ENCODE data around the gene TYMP. TPM values are rescaled to one million over a fixed set of nuclear protein-coding genes. Genes with fewer than 3 reads are reported as not detected.
A peak's percentile ranks its signal among the peaks of the same experiment; 100 is the strongest.

The TYMP gene
- total RNA-seq, 1 donor from 2014 or later = 13.1 TPM

DNA sequence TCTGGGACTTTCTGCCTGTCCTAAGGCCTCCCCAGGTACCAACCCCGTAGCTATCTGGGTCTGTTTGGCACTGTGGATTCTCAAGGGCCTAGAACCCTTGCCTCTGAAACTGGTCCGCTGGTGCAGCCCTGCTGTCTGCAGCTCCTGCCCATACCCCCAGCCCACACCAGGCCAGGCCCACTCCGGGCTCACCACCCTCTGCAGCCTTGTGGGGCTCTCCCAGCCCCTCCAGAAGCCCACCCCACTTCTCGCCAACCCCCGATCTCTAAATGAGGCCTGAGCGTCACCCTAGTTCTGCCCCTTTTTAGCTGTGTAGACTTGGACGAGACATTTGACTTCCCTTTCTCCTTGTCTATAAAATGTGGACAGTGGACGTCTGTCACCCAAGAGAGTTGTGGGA, 20.6 kb upstream of the TYMP start:
- TF ChIP-seq CTCF (conservative IDR thresholded peaks at IDR 0.05; ENCODE audit: low read depth, low read length) = no peak
- H3K4me3 ChIP-seq (ENCODE audit: low read depth, low read length) = no peak overlapping the region
- no peak for DNase-seq (ENCODE audit: low read depth)

DNA sequence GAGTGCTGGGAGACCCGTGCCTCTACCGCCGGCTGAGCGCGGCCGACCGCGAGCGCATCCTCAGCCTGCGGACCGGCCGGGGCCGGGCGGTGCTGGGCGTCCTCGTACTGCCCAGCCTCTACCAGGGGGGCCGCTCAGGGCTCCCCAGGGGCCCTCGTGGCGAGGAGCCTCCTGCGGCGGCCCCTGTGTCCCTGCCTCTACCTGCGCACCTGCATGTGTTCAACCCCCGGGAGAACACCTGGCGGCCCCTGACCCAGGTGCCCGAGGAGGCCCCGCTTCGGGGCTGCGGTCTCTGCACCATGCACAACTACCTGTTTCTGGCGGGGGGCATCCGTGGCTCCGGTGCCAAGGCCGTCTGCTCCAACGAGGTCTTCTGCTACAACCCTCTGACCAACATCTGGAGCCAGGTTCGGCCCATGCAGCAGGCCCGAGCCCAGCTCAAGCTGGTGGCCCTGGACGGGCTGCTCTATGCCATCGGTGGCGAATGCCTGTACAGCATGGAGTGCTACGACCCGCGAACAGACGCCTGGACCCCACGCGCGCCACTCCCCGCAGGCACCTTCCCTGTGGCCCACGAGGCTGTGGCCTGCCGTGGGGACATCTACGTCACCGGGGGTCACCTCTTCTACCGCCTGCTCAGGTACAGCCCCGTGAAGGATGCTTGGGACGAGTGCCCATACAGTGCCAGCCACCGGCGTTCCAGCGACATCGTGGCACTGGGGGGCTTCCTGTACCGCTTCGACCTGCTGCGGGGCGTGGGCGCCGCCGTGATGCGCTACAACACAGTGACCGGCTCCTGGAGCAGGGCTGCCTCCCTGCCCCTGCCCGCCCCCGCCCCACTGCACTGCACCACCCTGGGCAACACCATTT, 19.3 kb upstream of the TYMP start:
- DNase-seq (ENCODE audit: low read depth) = no peak
- peak overlapping the region; percentile 39 for H3K4me3 ChIP-seq (ENCODE audit: low read depth, low read length)
- no peak for TF ChIP-seq CTCF (conservative IDR thresholded peaks at IDR 0.05; ENCODE audit: low read depth, low read length)

- no peak for DNase-seq (ENCODE audit: low read depth)
- TF ChIP-seq CTCF (conservative IDR thresholded peaks at IDR 0.05; ENCODE audit: low read depth, low read length) = no peak
- H3K4me3 ChIP-seq (ENCODE audit: low read depth, low read length) = peak overlapping the region; percentile 39
Measured at GRCh38 chr22:50548040-50548920, 18.5 kb upstream of the TYMP start.

DNA sequence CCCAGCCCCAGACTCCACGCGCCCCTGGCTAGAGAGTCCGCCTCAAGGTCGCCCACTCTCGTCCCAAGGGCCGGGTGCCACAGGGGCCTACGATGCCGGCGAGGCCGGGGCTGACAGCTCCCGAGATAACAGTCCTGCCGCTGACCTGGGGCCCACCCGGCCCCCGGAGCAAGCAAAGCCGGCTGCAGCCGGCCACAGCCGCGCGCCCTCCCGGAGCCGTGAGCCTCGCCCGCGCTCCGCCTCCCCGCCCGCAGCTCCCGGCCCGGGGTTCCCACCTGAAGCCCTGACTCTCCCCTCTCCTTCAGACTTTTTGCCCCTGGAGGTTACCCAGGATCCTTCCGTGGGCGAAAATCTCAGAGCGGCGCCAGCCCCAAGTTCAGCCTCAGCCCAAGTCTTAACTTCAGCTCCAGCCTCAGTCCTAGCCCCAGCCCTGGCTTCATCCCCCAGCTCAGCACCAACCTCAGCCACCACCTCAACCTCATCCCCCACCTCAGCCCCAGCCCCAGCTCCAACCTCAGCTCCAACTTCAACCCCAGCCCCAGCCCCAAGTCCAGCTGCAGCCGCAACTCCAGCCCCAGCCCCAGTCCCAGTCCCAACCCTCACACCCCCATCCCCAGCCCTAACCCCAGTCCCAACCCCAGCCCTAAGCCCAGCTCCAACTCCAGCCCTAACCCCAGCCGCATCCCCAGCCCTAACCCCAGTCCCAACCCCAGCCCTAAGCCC, 17.6 kb upstream of the TYMP start:
- no peak for TF ChIP-seq CTCF (conservative IDR thresholded peaks at IDR 0.05; ENCODE audit: low read depth, low read length)
- no peak for DNase-seq (ENCODE audit: low read depth)

DNA sequence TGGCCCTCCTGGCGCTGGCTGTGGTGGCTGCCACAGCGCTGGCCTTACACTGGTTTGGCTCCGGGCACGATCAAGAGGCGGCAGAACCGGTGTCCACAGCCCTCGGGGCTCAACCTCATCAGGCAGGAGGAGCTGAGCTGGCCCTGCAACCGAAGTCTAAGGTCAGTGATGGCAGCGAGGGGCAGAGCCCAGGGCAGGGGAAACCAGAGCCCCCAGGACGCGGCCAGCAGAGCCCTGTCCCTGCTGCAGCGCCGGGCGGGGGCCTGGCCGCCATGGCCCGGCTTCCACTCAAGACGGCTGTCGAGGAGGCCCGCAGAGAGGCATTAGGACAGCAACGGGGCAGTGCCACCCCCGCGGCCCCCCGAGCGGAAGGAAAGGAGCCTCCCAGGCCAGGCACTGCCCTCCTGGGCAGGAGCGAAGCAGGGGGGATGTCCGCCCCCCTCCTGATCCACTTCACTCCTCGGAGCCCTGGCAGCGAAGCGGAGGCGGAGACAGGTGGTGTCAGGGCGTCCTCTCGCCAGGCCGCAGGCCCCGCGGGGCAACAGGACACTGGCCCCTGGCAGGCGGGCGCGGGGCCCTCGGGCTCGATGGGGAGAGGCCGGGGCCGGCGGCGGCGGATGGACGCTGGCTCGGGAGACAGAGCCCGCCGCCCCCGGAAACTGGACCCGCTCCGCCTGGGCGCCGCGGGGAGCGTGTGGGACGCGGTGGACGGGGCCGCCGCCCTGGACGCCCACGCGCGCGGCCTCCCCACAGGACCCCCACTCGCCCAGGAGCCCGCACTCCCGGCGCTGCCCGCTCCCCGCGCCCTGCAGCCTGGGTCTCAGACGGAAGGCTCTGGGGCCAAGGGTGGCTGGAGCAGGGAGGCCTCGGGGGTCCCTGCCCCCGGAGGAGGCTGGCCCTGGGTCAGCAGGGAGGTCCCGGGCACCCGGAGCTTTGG, 16.8 kb upstream of the TYMP start:
- DNase-seq (ENCODE audit: low read depth) = no peak
- no peak overlapping the region for H3K4me3 ChIP-seq (ENCODE audit: low read depth, low read length)
- no peak for TF ChIP-seq CTCF (conservative IDR thresholded peaks at IDR 0.05; ENCODE audit: low read depth, low read length)

More for the DNA sequence above, 17.6 kb upstream of the TYMP start:
- no peak overlapping the region for H3K4me3 ChIP-seq (ENCODE audit: low read depth, low read length)
